Endodermal cell (in vitro differentiated cells): ENCODE measurements around the gene MAPKAPK3. TPM values are rescaled to one million over a fixed set of nuclear protein-coding genes. Genes with fewer than 3 reads are reported as not detected.
A peak's percentile ranks its signal among the peaks of the same experiment; 100 is the strongest.

Source experiments
- DNase-seq: peaks from one replicate; pipeline ENCODE4 v3.0.0-alpha.2; 2017
- H3K27ac ChIP-seq: 2 replicates; pipeline ENCODE4 v1.5.1; 2013; ENCODE audit warnings: mild to moderate bottlenecking, low read depth, low read length, moderate library complexity
- H3K27me3 ChIP-seq: 2 replicates; pipeline ENCODE4 v1.6.1; 2013; ENCODE audit warnings: mild to moderate bottlenecking, low read length, moderate library complexity; ENCODE audit not compliant: insufficient read depth, control insufficient read depth, poor library complexity, severe bottlenecking
- H3K36me3 ChIP-seq: 2 replicates; pipeline ENCODE4 v1.7.0; 2013; ENCODE audit warnings: mild to moderate bottlenecking, low read length, moderate library complexity; ENCODE audit not compliant: control insufficient read depth, insufficient read depth
- H3K4me1 ChIP-seq: one replicate; pipeline ENCODE4 v1.7.0; 2013; ENCODE audit warnings: low read length; ENCODE audit not compliant: control insufficient read depth, insufficient read depth
- H3K4me3 ChIP-seq: 2 replicates; pipeline ENCODE4 v1.5.1; 2013; ENCODE audit warnings: mild to moderate bottlenecking, low read length, moderate library complexity
- H3K9ac ChIP-seq: 2 replicates; pipeline ENCODE4 v1.6.1; 2013; ENCODE audit warnings: mild to moderate bottlenecking, low read length, moderate library complexity; ENCODE audit not compliant: poor library complexity, severe bottlenecking; ENCODE audit errors: extremely low read depth
- H3K9me3 ChIP-seq: 2 replicates; pipeline ENCODE4 v1.6.1; 2013; ENCODE audit warnings: mild to moderate bottlenecking, low read length, moderate library complexity; ENCODE audit not compliant: control insufficient read depth
- H3K27ac Mint-ChIP-seq: 2 replicates; pipeline ENCODE4 v1.8.0; 2020; ENCODE audit warnings: mixed read lengths
- H3K27me3 Mint-ChIP-seq: 2 replicates; pipeline ENCODE4 v1.8.0; 2021; ENCODE audit warnings: mild to moderate bottlenecking, mixed read lengths; ENCODE audit not compliant: insufficient read depth
- H3K36me3 Mint-ChIP-seq: 2 replicates; pipeline ENCODE4 v1.8.0; 2020; ENCODE audit warnings: low read depth, mixed read lengths
- H3K4me1 Mint-ChIP-seq: 2 replicates; pipeline ENCODE4 v1.8.0; 2020; ENCODE audit warnings: mixed read lengths
- H3K4me3 Mint-ChIP-seq: 2 replicates; pipeline ENCODE4 v1.8.0; 2020; ENCODE audit warnings: mild to moderate bottlenecking, moderate library complexity, mixed read lengths
- H3K9me3 Mint-ChIP-seq: 2 replicates; pipeline ENCODE4 v1.8.0; 2020; ENCODE audit warnings: mild to moderate bottlenecking, mixed read lengths
- WGBS, 2 experiments: methylation state at CpG; one replicate each; pipeline versions ENCODE4 v1.1.5 to v1.1.7; 2013; ENCODE audit warnings: missing lambda C conversion rate in 2 of 2, mixed read lengths in 1 of 2; ENCODE audit not compliant: insufficient coverage in 1 of 2, insufficient read length in 1 of 2; 5-methylcytosine and 5-hydroxymethylcytosine counted together
- total RNA-seq, 2 donors: library from RNA; stranded (reverse); fragmentation: NEBNext Ultra II Directional in 1 of 2; extraction: Animal tissue kit (Norgen Biotek cat#: 25700) in 1 of 2; gene quantifications; 2 replicates in 1 of 2; 3 replicates in 1 of 2; pipeline ENCODE4 v1.2.1, GENCODE V29; 2021
- TF ChIP-seq, protein P1 (sequence below): fragments of 200-600 bp; sonication (generic); conservative IDR thresholded peaks from 2 replicates; pipeline ENCODE4 v1.5.0; 2021; ENCODE audit warnings: antibody characterized with exemption, mild to moderate bottlenecking

MAPKAPK3 gene
- total RNA-seq, 2 donors from 2014 or later = 37.2 to 39.7 TPM

DNA sequence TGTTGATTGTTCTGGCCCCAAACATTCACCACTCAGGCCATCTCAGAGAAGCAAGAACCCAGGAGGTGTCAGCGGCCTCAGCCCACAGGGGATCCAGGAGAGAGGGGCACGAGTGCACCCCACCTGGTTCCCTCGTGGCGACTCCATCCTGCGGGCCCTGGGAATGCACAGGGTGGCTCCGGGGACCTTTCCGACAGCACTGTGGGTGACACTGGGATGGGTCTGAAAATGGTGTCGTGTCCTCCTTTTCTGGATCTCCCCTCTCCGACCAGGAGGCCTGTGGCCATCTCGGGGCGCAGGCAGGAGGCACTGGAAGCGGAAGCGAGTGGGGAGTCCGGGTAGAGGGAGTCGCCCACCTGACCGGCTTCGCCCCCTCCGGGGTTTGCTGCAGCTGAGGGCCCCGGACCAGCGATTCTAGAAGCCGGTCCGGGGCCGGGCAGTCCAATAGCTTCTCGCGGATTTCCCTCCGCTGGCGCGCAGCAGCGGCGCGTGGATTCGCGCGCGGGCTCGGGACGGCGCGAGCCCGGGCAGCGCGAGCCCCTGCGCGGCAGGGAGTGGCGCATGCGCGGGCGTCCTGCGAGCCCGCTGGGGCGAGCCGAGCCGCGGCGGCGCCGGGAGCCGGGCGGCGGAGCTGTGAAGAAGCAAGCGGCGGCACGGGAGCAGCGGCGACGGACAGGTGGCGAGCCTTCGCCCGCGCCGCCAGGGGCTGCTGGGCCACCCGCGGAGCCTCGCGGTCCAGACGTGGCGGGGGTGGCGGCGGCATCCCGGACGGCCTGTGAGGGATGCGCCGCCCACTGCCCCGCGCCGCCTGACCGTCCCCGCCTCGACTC is 57.6 kb downstream of the MAPKAPK3 start, which contains the start of gene DOCK3:
TSS of gene DOCK3 (plus strand) at position 579 of the 830 bp plus-strand sequence. CDS start 337 bp downstream, outside the sequence.
- Histone ChIP-seq H3K27ac (no peak within 1 kb of the TSS), H3K9me3 (no peaks in the 10 kb centered on the region), H3K27me3 (peaks cover 39% of the 10 kb centered on the region), H3K4me3 (peak within 1 kb of the TSS; percentile 89), H3K9ac (no peak within 1 kb of the TSS), H3K36me3 (no peaks in the 10 kb centered on the region), H3K4me1 (peaks cover 4% of the 10 kb centered on the region)
- H3K9me3 Mint-ChIP-seq = no peaks in the 10 kb centered on the region
- DNase-seq = peak; percentile 79
- 2 to 7% methylated on average over 11 to 89 of the region's 89 CpGs for WGBS, 2 experiments
- no peaks in the 10 kb centered on the region for H3K36me3 Mint-ChIP-seq
- TF ChIP-seq, protein P1, sequence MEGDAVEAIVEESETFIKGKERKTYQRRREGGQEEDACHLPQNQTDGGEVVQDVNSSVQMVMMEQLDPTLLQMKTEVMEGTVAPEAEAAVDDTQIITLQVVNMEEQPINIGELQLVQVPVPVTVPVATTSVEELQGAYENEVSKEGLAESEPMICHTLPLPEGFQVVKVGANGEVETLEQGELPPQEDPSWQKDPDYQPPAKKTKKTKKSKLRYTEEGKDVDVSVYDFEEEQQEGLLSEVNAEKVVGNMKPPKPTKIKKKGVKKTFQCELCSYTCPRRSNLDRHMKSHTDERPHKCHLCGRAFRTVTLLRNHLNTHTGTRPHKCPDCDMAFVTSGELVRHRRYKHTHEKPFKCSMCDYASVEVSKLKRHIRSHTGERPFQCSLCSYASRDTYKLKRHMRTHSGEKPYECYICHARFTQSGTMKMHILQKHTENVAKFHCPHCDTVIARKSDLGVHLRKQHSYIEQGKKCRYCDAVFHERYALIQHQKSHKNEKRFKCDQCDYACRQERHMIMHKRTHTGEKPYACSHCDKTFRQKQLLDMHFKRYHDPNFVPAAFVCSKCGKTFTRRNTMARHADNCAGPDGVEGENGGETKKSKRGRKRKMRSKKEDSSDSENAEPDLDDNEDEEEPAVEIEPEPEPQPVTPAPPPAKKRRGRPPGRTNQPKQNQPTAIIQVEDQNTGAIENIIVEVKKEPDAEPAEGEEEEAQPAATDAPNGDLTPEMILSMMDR = no peak
- peak within 1 kb of the TSS; percentile 50 for H3K4me3 Mint-ChIP-seq
- peaks cover 22% of the 10 kb centered on the region for H3K4me1 Mint-ChIP-seq
- peaks cover 39% of the 10 kb centered on the region for H3K27me3 Mint-ChIP-seq
- H3K27ac Mint-ChIP-seq = no peak within 1 kb of the TSS

DNA sequence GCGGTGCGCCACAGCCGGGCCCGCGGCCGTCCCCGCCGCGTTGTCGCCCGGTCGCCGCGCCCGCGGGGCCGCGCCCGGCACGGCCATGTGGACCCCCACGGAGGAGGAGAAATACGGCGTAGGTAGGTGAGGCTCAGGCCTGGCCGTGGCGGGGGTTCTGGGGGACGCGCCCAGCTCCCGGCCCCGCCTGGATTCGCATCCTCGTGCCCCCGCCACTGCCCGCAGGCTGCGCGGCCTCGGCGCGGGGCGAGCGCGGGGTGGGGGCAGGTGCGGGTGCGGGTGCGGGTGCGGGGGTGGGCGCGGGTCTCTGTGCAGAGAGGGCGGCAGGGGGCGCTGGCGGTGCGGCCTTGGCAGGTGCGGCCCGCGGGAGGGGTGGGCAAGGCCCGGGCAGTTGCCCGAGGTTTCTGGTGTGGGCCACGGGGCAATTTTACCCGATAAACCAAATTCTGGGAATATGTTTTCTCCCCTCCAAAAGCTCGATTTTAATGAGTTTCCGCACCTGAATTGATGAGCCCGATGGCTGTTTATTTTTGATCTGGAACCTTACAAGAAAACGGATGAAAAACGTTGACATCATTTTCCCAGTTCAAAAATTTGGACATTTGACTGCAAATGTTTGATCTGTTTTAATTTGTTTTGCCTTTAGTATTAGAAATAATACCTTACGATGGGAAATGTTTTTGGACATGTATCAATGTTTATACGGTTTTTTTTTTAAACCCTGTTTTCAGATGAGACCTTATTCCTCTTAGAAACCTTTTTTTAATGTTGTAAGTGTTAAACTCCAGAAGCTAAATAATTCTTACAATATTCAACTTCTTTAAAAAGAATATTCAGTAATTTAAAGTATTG is 58.5 kb downstream of the MAPKAPK3 start:
- peaks cover 39% of the 10 kb centered on the region for H3K27me3 ChIP-seq
- no peaks in the 10 kb centered on the region for H3K9me3 Mint-ChIP-seq
- peaks cover 4% of the 10 kb centered on the region for H3K4me1 ChIP-seq
- H3K4me3 ChIP-seq = peak overlapping the region; percentile 89
- H3K27me3 Mint-ChIP-seq = peaks cover 39% of the 10 kb centered on the region
- H3K27ac ChIP-seq = no peak overlapping the region
- peak overlapping the region; percentile 50 for H3K4me3 Mint-ChIP-seq
- H3K36me3 Mint-ChIP-seq = no peaks in the 10 kb centered on the region
- TF ChIP-seq, protein P1 = peak; percentile 85
- peak; percentile 89 for DNase-seq
- H3K4me1 Mint-ChIP-seq = peaks cover 25% of the 10 kb centered on the region
- no peaks in the 10 kb centered on the region for H3K9me3 ChIP-seq
- no peak overlapping the region for H3K9ac ChIP-seq
- no peak overlapping the region for H3K27ac Mint-ChIP-seq
- 3 to 11% methylated on average over 9 to 64 of the region's 65 CpGs for WGBS, 2 experiments
- H3K36me3 ChIP-seq = no peaks in the 10 kb centered on the region

DNA sequence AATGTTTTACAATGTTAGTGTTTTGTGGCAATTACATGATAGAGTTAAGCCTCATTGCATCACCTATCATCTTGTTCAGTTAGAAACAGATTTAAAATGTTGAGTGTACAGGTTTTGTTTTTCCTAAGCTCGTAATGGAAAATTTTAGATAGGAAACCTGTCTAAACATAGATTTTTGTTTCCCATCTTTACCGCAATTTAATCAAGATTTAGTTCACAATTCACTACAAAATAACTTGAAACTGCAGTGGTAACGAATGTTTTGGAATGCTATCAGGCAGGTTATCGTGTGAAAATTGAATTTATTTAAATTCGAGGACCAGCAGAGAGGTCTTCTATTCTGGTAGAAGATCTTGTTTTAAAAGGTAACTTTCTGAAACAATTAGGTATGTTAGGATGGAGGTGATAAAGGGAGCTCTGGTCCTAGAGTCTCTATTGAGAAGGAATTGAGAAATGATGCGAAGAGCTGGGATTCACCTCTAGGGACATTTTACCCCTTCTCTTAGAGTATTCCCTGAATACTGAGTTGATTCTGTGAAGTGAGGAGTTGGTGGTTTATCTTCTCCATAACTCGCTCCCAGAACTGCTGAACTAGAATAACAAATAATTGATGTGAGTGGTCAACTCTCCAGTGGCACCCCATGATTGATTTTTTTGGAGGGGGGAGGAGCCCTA is 59.2 kb downstream of the MAPKAPK3 start:
- no peaks in the 10 kb centered on the region for H3K9me3 ChIP-seq
- Mint-ChIP-seq H3K36me3 (no peaks in the 10 kb centered on the region), H3K27me3 (peaks cover 31% of the 10 kb centered on the region), H3K4me1 (peaks cover 23% of the 10 kb centered on the region), H3K4me3 (peak overlapping the region; percentile 50), H3K9me3 (no peaks in the 10 kb centered on the region), H3K27ac (no peak overlapping the region)
- no peak overlapping the region for H3K9ac ChIP-seq
- peaks cover 34% of the 10 kb centered on the region for H3K27me3 ChIP-seq
- H3K4me1 ChIP-seq = peaks cover 4% of the 10 kb centered on the region
- TF ChIP-seq, protein P1 = peak; percentile 51
- 81% methylated on average over 7 of the region's 7 CpGs; no CpG with 5 or more reads in 1 of the 2 experiments for WGBS, 2 experiments
- peak overlapping the region; percentile 89 for H3K4me3 ChIP-seq
- no peaks in the 10 kb centered on the region for H3K36me3 ChIP-seq
- H3K27ac ChIP-seq = no peak overlapping the region
- DNase-seq = no peak
